Muscle of leg (tissue), 11 donors: ENCODE measurements around the gene SIPA1. TPM values are rescaled to one million over a fixed set of nuclear protein-coding genes. Genes with fewer than 3 reads are reported as not detected.
A peak's percentile ranks its signal among the peaks of the same experiment; 100 is the strongest.

ENCODE experiments used
- DNase-seq: peaks from one replicate; pipeline ENCODE4 v3.0.0; 2013
- H3K27ac ChIP-seq: one replicate; pipeline ENCODE4 v1.5.1; 2013; ENCODE audit warnings: mild to moderate bottlenecking, low read length, control low read depth
- H3K27me3 ChIP-seq: one replicate; pipeline ENCODE4 v1.6.1; 2013; ENCODE audit warnings: low read length; ENCODE audit not compliant: control insufficient read depth, insufficient read depth
- H3K36me3 ChIP-seq: one replicate; pipeline ENCODE4 v1.6.1; 2013; ENCODE audit warnings: low read length; ENCODE audit not compliant: control insufficient read depth, insufficient read depth
- H3K4me1 ChIP-seq: one replicate; pipeline ENCODE4 v1.6.1; 2013; ENCODE audit warnings: low read length; ENCODE audit not compliant: control insufficient read depth, insufficient read depth
- H3K4me3 ChIP-seq: one replicate; pipeline ENCODE4 v1.5.1; 2013; ENCODE audit warnings: low read length, control low read depth
- H3K9me3 ChIP-seq: replicated peaks from 2 replicates; pipeline ENCODE4 v1.6.1; 2013; ENCODE audit warnings: low read depth, low read length; ENCODE audit not compliant: control insufficient read depth
- WGBS: methylation state at CpG from one replicate; pipeline ENCODE4 v1.1.5; 2013; ENCODE audit warnings: missing lambda C conversion rate; ENCODE audit not compliant: insufficient coverage; 5-methylcytosine and 5-hydroxymethylcytosine counted together
- polyA plus RNA-seq, 8 donors: library from polyadenylated mRNA; unstranded; fragments of 120-200 nt; gene quantifications; one replicate each; pipeline versions ENCODE4 v1.2.1 to v1.2.3, GENCODE V29; 2013; ENCODE audit warnings: inconsistent platforms in 1 of 8, low replicate concordance in 1 of 8; ENCODE audit not compliant: insufficient read length in 8 of 8, insufficient read depth in 1 of 8
- total RNA-seq: library from RNA; stranded (reverse); fragments of 120-200 nt; gene quantifications from one replicate; pipeline ENCODE4 v1.2.4, GENCODE V29; 2013

The SIPA1 gene
- total and polyA plus RNA-seq, 9 donors, result 27.7 to 49.6 (median 39.5) TPM

DNA sequence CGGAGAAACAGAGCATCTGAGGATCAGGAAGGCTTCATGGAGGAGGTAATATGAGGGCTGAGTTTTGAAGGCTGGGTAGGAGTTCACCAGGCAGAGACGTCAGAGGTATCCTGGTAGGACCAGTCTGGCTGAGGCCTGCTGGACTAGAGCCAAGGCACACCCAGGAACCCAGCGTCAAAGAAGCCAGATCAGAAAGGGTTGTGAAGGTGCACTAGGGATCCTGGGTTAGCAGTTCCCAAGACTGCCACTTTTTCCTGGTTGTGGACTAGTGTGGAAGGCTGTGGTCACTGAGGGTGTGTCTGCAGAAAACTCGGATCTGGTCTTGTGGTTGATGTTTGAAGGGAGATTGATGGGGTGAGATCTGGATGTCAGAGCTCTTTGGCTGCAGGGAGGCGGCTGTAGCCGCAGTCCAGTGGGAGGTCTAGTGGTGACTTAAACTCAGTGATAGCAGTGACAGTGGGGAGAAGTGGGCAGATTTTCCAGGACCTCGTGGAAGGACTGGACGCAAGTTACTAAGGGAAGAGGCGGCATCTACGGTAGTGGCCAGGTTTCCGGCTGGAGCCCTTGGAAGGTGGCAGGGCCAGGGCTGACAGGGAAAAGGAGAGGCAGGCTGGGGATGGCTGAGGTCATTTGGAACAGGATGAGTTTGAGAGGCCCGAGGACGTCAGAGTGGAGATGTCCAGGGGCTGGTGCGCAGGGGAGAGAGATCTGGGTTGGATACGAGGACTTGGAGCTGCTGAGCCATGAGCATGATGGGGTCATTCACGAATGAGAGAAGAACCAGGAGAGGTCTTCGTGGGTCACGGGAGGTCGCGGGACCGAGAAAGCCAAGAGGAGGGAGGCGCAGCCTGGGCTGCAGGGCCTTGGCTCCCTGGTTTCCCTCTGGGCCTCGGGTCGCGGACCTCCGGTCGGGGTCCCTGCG, 13.9 kb downstream of the SIPA1 start:
- Histone ChIP-seq H3K4me1 (peaks cover 61% of the 10 kb centered on the region), H3K9me3 (no peaks in the 10 kb centered on the region), H3K4me3 (peak overlapping the region; percentile 35), H3K27ac (peak overlapping the region; percentile 99), H3K36me3 (peaks cover 68% of the 10 kb centered on the region), H3K27me3 (no peaks in the 10 kb centered on the region)
- peak; percentile 79 for DNase-seq
- 19% methylated on average over 28 of the region's 28 CpGs for WGBS

DNA sequence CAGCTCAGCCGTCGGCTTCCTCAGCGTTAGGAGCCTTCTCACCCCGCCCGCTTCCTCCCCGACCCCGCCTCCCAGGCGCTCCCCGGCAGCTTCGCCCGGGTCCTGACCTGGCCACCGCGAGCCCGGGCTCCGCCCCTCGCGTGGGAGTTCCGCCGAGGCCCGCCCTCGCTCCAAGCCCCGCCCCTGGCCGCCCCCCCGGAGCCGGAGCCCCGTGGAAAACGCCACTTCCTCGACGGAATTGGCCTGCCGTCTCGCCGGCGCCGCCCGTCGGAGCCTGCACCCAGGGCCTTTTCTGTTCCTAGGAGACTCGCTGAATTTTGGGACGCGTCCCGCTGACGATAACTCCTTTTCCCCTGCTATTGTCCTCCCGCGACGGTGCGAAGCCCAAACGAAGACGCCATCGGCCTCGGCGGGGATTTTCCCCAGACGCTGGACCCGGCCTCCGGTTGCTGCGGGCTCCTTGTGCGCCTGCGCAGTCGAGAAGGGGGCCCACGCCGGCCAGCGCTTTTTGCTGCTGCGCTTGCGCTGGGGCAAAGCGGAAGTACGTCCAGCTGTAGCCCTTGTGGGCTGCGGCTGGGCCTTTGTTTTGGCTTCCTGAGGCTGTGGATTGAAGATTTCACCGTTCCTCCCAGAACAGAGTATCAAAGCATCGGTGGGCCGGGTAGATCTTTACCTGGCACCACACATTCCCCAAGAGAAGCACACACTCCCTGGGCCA, 14.8 kb downstream of the SIPA1 start:
- H3K36me3 ChIP-seq, result peaks cover 76% of the 10 kb centered on the region
- peak overlapping the region; percentile 99 for H3K27ac ChIP-seq
- WGBS, result under 1% methylated on average over 63 of the region's 68 CpGs
- no peaks in the 10 kb centered on the region for H3K9me3 ChIP-seq
- H3K4me1 ChIP-seq, result peaks cover 58% of the 10 kb centered on the region
- peak overlapping the region; percentile 56 for H3K4me3 ChIP-seq
- DNase-seq, result peak; percentile 98
- no peaks in the 10 kb centered on the region for H3K27me3 ChIP-seq

GRCh38 chr11:65653229-65654225, 15.6 kb downstream of the SIPA1 start:
- no peaks in the 10 kb centered on the region for H3K27me3 ChIP-seq
- peaks cover 58% of the 10 kb centered on the region for H3K4me1 ChIP-seq
- H3K4me3 ChIP-seq, result peak overlapping the region; percentile 56
- WGBS, result 38% methylated on average over 6 of the region's 12 CpGs
- H3K36me3 ChIP-seq, result peaks cover 79% of the 10 kb centered on the region
- DNase-seq, result no peak
- H3K9me3 ChIP-seq, result no peaks in the 10 kb centered on the region
- peak overlapping the region; percentile 99 for H3K27ac ChIP-seq

GRCh38 chr11:65654375-65655349, 16.8 kb downstream of the SIPA1 start:
- H3K36me3 ChIP-seq, result peaks cover 81% of the 10 kb centered on the region
- H3K4me3 ChIP-seq, result no peak overlapping the region
- 68% methylated on average over 11 of the region's 14 CpGs for WGBS
- DNase-seq, result peak; percentile 37
- H3K27me3 ChIP-seq, result no peaks in the 10 kb centered on the region
- peaks cover 50% of the 10 kb centered on the region for H3K4me1 ChIP-seq
- H3K9me3 ChIP-seq, result no peaks in the 10 kb centered on the region
- peak overlapping the region; percentile 99 for H3K27ac ChIP-seq

- WGBS, result 85% methylated on average over 7 of the region's 16 CpGs
- Histone ChIP-seq H3K36me3 (peaks cover 80% of the 10 kb centered on the region), H3K9me3 (no peaks in the 10 kb centered on the region), H3K4me1 (peaks cover 40% of the 10 kb centered on the region), H3K27ac (no peak overlapping the region), H3K4me3 (no peak overlapping the region), H3K27me3 (no peaks in the 10 kb centered on the region)
- peak; percentile 14 for DNase-seq
These were observed 17.9 kb downstream of the SIPA1 start for GRCh38 chr11:65655570-65656332.

DNA sequence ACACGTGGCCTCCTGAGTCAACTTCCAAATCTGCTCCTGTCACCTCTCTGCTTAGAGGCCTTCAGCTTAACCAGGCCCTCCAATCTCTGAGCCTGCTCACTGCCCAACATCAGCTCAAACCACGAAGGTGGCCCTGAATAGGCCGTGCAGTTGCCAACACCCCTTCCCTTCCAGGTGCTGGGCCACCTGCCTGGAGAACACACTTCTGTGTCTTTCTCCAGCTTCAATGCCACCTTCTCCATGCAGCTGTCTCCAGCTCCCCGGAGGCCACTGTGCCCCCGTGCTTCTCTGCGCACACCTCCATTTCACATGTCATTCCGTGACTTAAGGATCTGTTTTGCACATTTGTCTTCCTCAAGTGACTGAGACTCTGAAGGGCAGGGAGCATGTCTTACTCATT, 19.5 kb downstream of the SIPA1 start:
- Histone ChIP-seq H3K4me1 (peaks cover 38% of the 10 kb centered on the region), H3K9me3 (no peaks in the 10 kb centered on the region), H3K27me3 (no peaks in the 10 kb centered on the region), H3K27ac (no peak overlapping the region), H3K36me3 (peaks cover 79% of the 10 kb centered on the region), H3K4me3 (no peak overlapping the region)
- WGBS, result 87% methylated on average over 7 of the region's 7 CpGs
- no peak for DNase-seq

DNA sequence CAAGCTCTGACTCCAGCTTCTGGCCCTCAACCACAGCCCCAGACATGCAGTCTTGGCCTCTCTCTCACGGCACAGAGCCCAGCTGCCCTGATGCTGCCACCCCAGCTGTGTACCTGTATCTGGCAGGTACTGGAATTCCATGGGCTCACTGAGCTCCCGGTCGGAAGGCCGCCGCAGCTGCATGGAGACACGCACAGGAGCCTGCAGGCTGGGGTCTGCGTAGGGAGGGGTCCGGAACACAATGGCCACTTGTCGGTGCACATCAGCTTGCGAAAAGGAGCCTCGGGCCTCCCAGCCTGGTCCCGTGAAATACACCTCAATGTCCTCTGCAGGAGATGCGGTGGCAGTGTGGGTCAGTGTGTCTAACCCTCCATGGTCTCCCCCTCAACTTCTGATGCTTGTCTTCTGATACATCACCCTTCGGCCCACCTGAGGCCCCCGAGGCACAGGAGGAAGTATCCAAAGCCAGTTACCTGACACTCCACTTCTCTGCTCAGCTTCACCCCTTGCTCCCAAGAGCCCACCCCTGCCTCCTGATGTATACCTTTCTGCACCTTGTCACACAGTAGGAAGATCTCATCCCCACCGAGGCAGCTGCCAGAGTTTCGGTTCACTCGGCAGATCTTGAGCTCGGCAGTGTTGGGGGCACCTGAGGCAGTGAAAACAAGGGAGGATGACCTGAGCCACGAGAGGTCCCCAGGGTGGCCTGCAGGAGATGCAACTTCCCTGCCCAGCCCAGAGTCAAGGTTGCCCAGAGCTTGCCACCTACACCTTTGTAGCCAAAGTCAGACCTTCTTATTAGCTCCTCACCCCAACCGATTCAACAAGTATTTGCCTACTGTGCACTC, 20.5 kb downstream of the SIPA1 start:
- Histone ChIP-seq H3K36me3 (peaks cover 76% of the 10 kb centered on the region), H3K4me3 (no peak overlapping the region), H3K27ac (no peak overlapping the region), H3K4me1 (peaks cover 32% of the 10 kb centered on the region), H3K27me3 (no peaks in the 10 kb centered on the region), H3K9me3 (no peaks in the 10 kb centered on the region)
- peak; percentile 4 for DNase-seq
- 91% methylated on average over 21 of the region's 21 CpGs for WGBS

DNA sequence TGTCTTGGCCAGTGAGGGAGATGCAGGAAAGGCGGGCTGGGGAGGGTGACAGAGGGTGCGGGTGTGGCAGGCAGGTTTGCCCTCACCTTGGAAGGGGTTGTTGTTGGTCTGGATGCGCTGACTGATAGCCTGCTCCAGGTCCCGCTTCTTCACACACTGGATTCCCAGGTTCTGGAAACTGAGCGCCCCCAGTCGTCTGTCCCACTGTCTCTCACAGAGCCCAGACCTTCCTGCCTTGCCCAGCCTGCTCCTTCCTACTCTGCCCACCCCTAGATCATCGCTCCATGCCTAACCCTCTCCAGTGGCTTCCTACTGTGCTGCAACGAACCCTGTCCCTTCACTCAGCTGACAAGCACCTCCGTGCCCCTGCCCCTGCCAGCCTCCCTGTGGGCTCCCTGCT, 22.1 kb downstream of the SIPA1 start:
- Histone ChIP-seq H3K4me3 (no peak overlapping the region), H3K27ac (no peak overlapping the region), H3K9me3 (no peaks in the 10 kb centered on the region), H3K36me3 (peaks cover 61% of the 10 kb centered on the region), H3K27me3 (no peaks in the 10 kb centered on the region), H3K4me1 (peaks cover 25% of the 10 kb centered on the region)
- 89% methylated on average over 9 of the region's 9 CpGs for WGBS
- peak; percentile 5 for DNase-seq
